GM19452 (cell line): ENCODE data around the gene CYGB.
A peak's percentile ranks its signal among the peaks of the same experiment; 100 is the strongest.
"Not testable (repeated sequence)": the region's sequence is repeated elsewhere in the genome, so short reads cannot be mapped to it uniquely, and the experiment has no call there.

Experiments used
- ATAC-seq: cut with Tn5 transposase; IDR thresholded peaks from one replicate; pipeline ENCODE4 v1.9.1; 2021; ENCODE audit not compliant: unreplicated experiment

Gene CYGB

DNA sequence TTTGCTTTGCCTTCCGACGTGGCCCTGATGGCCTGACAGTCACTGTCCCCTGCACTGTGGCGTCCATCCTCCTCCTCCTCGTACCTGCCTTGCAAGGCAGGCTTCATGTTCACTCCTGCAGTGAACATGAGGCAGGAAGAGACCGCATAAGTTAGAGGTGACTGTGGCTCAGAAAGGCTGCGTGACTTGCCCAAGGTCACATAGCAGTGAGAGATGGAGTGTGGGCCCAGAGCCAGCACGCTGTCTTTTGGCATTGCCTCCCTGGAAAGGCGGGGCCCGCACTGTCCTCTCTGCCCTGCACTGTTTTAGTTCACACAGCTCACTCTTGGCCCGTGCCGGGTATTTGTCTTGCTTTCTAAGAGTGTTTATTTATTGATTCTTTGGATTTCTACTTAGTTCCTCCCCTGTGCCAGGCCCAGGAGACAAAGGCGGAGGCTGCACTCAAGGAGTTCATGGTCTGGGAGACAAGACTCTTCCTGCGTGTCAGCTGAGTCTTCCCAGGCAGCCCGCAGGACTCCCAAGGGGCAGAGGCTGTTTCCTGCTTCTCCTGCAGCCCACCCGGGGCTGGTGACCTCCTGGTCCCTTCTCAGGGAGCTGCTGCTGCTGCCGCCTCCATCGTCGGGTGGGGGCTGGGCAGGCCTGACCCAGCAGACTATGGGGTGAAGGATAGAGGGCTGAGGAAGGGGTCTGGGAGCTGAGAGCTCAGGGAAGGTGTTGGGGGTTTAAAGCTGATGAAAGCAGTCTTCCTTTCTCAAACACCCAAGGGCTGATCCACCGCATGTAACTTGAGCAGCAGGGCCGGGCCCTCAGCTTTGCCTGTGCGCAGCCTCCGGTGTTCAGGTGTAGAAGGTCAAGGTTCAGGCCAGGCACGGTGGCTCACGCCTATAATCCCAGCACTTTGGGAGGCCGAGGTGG lies 12.7 kb downstream of the CYGB start:
- ATAC-seq: no peak

DNA sequence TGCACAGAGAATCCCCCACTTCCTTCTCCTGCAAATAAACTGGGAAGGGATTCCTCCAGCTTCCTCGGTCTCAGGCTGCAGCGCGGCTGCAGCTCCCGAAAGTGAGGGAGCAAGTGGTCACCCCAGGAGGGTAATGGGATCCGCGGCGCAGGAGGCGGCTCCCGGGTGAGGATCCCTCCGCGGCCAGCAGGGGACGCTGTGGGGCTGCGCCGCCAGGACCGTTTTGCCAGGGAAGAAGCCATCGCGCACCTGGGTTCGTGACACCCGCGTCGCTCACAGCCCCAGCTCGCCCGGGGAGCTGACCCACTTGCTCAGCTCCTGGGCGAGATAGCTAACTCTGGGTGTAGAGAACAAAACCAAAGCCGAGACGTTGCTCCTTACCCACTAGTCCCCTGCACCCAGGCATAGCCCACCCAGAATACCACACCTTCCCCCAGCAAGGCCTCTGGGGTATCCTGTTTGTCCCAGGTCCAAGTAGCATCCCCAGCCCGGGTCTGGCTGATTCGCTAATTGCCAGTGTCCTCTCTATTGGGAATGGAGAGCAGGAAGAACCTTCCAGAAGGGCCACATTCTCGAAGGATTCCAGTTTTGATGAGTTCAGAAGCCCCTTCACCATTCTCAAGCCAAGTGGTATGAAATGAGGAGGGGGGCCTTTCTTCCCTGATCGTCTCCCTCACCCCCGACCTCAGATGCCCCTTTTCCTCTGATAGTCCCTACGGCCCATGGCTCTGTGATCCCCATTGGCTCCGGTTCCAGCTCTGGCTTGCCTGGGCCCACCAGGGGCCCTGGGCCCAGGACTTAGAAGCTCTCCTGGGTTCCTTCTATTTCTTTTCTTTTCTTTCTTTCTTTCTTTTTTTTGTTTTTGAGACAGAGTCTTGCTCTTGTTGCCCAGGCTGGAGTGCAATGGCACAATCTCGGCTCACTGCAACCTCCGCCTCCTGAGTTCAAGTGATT lies 14.1 kb downstream of the CYGB start:
- no peak for ATAC-seq

DNA sequence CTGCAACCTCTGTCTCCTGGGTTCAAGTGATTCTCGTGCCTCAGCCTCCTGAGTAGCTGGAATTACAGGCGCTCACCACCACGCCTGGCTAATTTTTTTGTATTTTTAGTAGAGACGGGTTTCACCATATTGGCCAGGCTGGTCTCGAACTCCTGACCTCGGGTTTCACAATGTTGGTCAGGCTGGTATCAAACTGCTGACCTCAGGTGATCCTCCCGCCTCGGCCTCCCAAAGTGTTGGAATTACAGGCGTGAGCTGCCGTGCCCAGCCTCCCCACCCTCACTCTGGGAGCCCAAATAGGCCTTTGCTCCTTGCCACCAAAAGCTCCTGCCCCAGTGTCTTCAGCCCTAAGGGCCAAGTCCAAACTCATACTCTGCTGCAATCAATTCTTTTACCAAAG lies 15.8 kb downstream of the CYGB start:
- not testable (repeated sequence) for ATAC-seq

DNA sequence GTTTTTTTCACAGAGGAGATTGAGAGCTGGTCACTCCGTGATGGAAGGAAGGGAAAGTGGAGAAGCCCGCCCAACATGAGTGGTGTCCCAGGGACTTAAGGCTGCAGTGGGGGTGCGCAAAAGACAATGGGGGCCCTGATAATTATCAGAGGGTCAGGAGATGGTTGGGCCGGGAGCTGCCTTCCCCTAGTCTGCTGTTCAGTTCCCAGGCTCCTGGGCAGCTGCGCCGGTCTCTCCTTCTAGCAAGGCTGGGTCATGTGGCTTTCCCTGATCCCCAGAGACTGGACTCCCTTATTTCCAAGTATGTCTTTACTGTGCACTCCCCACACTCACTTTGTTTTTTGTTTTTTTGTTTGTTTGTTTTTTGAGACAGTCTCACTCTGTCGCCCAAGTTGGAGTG lies 16.2 kb downstream of the CYGB start:
- ATAC-seq: no peak

DNA sequence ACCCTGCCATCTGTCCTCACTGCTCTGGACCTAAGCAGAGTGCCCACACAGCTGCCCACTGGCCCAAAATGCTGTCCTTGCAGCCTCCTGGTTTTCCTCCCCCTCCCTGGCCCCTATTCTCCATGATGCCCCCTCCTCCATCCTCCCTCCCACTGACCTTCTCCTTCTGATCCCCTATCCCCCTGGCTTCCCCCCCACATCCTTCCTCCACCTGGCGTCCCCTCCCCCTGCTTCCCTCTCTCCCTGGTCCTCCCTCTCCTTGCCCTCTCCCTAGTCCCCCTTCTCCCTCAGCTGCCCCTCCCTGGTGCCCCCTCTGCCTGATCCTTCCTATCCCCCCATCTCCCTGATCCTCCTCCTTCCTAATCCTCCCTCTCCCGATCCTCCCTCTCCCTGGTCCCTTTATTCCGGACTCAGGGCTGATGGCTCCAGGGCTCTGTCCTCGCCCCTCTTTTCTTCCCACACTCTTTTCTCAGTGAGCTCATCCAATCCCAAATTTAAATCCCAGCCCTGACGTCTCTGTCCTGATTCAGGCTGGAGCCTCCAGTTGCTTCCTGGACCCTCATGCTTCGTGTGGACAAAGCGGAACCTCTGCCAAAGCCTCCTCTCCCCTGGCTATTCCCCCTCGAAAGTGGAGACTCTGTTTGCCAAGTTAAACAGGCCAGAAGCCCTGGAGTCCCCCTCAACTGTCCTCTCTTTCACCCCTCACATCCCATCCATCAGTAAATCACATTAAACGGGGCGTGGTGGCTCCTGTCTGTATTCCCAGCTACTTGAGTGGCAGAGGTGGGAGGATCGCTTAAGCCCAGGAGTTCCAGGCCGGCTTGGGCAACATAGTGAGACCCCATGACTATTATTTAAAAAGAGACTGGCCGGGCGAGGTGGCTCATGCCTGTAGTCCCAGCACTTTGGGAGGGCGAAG lies 18.2 kb downstream of the CYGB start:
- ATAC-seq: no peak

DNA sequence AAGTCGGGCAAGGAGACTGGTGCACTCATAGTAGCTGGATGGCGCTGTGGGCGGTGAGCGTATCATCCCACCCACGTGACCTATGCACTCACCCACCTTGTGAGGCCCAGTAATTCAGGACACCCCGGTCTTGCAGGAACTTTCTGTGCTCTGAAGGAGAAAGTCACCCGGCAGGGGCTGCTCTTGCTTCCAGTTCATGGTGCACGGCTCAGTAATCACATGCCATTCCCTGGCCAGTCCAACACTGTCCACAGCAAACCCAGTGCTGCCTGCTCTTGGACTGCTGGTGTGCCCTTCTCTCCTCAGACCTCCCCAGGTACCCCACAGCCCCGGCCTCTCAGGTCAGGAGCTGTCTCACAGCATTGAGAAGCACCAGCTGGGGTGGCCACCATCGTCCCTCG lies 19.9 kb downstream of the CYGB start:
- no peak for ATAC-seq

DNA sequence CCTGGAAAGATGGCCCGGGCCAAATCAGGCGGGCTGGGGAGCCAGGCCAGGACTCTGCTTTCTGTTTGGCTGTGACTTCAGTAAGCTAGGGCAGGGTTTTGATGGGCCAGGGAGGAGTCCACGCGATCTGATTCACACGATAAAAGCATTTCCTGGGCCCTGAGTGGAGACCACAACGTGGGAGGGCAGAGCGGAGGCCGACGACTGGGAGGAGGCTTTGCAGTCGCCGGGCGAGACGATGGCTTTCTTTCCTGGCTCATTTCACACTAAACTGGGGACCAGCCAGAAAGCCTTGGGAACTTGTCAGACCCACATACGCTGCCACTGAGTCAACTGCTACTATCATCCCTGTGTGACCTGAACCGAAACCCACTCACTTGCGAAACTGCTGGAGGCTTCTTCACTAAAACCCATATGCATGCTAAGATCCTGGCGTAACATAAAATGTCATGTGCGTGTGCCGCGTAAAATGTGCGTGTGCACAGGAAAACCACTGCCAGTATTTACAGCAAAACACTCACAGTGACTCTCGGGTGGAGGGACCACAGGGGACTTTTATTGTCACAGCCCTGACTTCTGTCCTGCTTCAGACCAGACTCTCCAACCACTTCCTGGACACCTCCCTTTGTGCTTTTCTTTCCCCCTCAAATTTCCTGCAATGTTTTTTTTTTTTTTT lies 22.1 kb downstream of the CYGB start:
- peak; percentile 64 for ATAC-seq

DNA sequence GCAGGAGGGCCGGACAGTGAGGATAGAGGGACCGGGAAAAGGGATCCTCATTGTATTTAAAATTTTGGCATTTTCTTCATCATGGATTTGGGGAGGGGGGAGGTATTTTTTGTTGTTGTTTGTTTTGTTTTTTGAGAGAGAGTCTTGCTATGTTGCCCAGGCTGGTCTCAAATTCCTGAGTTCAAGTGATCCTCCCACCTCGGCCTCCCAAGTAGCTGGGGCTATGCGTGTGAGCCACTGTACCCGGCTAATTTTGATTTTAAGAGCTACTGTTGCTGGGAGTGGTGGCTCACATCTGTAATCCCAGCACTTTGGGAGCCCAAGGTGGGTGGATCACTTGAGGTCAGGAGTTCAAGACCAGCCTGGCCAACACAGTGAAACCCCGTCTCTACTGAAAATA lies 23.2 kb downstream of the CYGB start:
- not testable (repeated sequence) for ATAC-seq

DNA sequence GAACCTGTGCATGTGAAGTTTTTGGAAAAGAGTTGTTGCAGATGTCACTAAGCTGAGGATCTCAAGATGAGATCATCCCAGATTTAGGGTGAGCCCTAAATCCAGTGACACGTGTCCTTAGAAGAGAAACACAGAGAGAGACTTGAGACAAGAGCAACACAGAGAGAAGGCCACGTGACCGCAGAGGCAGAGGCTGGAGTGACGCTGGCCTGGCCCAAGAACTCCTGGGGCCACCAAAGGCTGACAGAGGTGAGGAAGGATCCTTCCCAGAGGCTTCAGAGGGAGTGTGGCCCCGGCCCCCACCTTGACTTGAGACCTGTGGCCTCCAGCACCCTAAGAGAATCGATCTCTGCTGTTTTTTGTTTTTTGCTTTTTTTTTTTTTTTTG lies 24.2 kb downstream of the CYGB start:
- no peak for ATAC-seq

DNA sequence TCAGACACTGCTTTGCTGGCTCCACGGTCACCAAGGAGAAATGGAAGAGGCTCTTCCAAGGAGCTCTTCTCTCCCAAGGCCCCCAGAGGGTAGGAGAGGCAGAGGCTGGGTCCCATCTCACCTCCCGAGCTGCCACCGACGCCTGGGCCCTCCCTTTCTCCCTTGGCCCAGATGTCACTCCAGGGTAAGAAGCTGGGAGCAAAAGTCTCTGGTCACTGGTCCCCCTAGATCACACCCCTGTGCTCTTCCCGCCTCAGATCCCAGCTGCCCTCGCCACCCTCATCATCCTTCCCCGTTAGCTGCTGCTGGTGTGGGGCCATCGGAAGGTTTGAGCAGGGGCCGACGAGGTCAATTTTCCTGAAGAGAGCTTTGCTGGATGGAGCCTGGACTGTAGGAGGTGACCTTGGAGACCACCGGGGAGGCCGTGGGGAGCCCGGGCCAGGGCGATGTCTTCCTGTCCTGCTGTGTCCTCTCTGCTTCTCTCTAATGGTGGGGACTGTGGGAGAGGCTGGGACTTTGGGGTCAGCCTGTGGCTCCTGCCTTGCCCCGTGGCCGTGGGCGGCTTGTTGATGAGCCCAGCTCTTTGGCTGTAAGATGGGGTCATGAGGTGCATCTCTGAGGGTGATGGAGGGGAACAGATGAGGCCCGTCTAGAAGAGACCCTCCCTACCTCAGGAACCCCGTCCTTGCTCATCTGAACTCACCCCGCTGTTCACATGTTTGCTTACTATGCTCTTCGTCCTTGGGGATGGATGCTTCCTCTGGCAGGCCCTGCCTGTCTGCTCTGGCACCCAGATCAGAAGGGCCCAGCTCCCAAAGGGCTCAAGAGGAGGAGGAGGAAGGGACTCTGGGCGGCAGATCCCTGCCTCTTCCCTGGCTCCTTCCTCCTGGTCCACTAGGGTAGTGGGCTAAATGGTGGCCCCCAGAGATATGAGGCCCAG lies 24.9 kb downstream of the CYGB start:
- ATAC-seq: no peak

DNA sequence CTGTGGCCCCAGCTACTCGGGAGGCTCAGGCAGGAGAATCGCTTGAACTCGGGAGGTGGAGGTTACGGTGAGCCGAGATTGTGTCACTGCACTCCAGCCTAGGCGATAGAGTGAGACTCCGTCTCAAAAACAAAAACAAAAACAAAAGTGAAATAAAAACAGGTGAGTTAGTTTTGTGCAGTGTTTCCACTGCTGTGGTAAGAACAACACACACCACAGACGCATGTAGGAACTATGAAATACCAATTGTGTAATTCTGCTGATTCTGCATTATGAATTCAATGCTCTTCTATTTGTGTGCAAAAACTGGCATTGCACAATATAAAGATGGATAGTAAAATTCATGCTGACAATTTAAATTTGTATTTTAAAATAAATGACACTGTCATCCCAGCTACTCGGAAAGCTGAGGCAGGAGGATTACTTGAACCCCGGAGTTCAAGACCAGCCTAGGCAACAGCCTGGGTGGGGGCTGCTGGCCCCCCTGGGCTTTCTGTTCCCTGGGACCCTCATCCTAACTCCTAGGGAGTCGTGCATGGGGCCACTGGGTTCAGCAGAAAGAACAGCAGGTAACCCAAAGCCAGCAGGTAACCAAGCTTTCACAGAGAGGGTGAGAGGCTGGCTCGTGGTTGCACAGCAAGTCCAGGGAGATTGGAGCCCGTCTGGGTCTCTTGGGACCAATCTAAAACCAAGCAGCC lies 25.7 kb downstream of the CYGB start:
- ATAC-seq: no peak

DNA sequence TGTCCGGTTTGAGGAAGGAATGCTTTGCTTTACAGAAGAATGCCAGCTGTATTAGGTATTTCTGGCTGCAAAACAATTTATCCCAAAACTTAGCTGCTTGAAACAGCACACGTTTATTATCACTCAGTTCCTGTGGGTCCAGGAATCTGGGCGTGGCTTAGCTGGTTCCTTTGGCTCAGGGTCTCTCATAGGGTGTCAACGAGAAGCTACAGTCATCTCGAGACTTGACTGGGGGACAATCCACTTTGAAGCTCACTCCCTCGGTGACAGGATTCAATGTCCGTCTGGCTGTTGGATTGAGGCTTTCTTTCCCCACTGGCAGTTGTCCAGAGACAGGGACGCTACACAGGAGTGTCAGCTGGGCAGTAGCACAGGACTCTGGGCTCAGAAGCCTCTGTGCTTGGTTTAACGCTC lies 26.7 kb downstream of the CYGB start:
- no peak for ATAC-seq

DNA sequence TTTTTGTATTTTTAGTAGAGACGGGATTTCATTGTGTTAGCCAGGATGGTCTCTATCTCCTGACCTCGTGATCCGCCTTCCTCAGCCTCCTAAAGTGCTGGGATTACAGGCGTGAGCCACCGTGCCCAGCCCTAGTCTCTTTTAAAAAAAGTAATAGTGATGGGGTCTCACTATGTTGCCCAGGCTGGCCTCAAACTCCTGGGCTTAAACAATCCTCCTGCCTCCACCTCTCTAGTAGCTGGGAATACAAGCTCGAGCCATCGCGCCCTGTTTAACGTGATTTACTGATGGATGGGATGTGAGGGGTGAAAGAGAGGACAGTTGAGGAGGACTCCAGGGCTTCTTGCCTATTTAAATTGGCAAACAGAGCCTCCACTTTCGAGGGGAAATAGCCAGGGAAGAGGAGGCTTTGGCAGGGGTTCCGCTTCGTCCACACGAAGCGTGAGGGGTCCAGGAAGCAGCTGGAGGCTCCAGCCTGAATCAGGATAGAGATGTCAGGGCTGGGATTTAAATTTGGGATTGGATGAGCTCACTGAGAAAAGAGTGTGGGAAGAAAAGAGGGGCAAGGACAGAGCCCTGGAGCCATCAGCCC lies 28.9 kb downstream of the CYGB start:
- not testable (repeated sequence) for ATAC-seq

DNA sequence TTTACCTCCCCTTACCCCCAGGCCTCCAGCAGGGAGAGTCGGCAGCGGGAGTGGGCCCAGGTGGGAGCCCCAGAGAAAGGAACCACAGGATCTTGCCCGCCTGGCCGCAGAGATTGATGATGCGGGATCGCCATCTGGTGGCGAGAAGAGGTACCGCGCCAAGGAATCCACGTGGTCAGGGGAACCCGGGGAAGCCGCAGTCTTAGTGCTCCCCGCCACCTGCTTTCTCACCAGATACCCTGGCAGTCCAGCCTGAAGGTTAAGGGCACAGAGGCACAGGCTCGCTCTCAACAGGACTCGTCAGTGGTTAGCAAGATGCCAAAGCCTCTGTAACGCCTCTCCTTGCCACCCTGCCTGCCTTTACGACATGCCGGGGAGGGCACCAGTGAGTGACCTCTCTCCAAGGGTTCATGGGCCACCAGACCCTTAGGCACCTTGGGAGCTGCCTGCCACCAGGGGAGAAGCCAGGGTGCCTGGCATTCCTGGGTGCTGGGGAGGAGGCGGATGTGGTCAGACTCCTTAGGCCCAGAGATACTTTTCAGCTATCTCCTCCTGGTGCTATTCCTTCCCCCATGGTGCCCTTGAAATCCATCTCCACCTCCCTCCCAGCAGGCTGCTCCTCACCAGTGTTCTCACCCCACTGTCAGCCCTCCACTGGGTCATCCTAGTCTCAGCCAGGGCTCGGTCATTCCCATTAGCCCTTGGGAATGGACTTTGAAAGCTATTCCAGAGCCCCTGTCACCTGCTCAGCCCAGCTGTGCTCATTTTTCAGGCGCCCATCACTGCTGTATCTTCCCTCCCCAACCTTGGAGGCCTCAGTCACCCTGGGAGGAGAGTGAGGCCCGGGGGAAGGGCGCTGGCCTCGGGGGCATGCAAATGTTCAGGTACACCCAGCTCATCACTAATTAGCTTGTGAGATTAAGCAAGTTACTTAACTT lies 30.8 kb downstream of the CYGB start:
- ATAC-seq: peak; percentile 58

DNA sequence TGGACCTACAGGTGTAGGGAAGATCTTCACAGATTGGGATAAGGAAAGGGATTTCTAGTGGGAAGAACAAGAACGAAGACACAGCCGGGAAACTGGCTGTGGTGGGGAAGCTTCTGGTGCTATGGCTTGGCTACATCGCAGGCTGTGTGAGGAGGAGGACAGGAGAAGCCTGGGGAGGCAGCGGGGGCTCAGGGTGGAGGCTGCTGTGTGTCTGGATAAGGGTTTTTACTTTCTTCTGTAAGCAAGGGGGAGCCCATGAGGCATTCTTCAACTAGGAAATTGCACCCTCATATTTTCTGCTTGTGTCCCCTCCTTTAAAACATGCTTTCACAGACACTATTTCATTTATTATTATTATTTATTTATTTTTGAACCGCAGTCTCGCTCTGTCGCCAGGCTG lies 33.4 kb downstream of the CYGB start:
- no peak for ATAC-seq

DNA sequence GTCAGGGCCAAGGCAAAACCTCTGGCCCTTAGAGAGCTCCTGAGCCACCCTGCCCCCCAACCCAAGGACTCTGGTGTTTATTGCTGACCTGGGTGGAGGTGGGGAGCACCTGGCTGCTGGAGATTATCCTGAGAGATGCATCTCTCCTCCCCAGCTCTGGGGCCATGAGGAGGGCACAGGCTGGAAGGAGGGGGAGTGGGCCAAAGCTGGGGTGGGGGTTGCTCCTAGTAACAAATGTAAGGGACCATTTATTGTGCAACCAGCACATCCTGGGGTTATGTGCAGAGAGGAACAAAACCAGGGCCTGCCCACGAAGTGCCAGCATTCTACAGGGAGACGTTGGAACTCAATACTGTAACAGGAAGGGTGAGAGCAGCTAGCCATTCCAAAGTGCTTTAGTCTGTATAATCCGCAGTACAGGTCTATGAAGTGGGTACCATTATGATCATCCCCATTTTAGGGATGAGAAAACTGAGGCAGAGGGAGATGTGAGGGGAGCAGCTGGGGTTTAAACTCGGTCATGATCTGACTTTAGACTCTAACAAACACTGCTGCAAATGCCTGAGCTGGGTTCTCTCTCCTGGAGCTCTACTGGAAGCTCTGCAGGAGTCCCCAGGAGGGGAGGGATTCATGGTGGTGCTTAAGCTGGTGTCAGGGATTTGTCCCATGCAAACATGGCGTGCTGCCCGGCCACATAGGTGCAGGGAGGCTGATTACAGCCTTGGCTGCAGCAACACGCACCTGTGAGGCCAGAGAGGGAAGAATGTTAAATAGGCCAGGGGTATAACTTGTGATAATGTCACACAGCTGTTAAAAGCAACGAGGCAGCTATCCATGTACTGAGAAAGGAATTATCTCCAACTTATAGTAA lies 34.9 kb downstream of the CYGB start:
- ATAC-seq: no peak
